Measurements from ENCODE around the gene SDHB. TPM values are rescaled to one million over a fixed set of nuclear protein-coding genes. Genes with fewer than 3 reads are reported as not detected.

Gene SDHB
- total RNA-seq, 1 donor from 2014 or later, result 46.3 TPM

DNA sequence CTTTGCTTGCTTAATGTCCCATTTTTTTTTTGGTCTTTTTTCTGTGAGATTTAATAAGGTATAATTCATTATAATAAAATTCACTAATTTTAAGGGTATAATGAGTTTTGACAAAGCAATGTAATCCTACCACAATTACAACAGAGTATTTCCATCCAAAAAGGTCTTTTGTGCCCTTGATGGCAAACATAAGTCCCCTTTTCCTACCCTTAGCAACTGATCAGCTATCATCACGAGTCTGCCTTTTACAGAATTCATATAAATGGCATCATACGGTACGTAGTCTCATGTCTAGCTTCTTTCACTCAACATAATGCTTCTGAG is 7.5 kb downstream of the SDHB start:
- H3K4me1 Mint-ChIP-seq (ENCODE audit: low read depth), result peaks cover 4% of the 10 kb centered on the region
- peaks cover 10% of the 10 kb centered on the region for H3K36me3 Mint-ChIP-seq (ENCODE audit: insufficient read depth)
- no peak overlapping the region for H3K27ac Mint-ChIP-seq
- no peaks in the 10 kb centered on the region for H3K9me3 Mint-ChIP-seq (ENCODE audit: low read depth)
- no peak overlapping the region for H3K4me3 Mint-ChIP-seq (ENCODE audit: low read depth)
- TF ChIP-seq, protein P1, sequence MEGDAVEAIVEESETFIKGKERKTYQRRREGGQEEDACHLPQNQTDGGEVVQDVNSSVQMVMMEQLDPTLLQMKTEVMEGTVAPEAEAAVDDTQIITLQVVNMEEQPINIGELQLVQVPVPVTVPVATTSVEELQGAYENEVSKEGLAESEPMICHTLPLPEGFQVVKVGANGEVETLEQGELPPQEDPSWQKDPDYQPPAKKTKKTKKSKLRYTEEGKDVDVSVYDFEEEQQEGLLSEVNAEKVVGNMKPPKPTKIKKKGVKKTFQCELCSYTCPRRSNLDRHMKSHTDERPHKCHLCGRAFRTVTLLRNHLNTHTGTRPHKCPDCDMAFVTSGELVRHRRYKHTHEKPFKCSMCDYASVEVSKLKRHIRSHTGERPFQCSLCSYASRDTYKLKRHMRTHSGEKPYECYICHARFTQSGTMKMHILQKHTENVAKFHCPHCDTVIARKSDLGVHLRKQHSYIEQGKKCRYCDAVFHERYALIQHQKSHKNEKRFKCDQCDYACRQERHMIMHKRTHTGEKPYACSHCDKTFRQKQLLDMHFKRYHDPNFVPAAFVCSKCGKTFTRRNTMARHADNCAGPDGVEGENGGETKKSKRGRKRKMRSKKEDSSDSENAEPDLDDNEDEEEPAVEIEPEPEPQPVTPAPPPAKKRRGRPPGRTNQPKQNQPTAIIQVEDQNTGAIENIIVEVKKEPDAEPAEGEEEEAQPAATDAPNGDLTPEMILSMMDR (IDR thresholded peaks at IDR 0.05; ENCODE audit: unreplicated experiment), result no peak
- DNase-seq (ENCODE audit: low spot score, unreplicated experiment), result no peak
- no peaks in the 10 kb centered on the region for H3K27me3 Mint-ChIP-seq

DNA sequence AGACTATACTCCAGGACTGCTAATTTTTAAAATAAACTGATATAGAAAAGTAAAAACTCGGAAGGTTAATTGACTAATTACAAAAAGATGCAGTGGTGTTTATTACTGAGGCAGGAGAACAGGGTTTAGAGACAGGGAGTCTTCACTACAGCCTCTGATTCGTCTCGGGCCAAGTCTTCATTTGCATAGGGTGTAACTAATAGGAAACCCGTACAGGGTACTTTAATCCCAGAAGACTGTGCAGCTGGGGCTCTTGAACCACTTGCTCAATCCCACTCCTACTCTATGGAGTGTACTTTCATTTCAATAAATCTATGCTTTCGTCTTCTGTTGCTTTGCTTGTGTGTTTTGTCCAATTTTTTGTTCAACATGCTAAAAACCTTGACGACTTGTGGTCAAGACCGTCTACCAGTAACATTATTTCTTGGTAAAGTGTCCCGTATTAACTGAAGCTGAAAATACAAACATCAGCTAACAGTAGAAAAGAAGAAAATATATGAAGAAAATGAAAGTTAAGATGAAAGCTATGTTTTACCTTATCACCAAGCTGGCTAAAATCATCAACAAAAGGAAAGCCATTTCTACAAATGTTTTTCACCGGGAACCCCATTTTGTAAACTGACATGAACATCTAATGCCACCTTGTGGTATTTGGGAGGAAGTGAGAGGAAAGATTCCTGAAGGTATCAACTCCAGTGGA is 8.0 kb downstream of the SDHB start:
- H3K9me3 Mint-ChIP-seq (ENCODE audit: low read depth), result no peaks in the 10 kb centered on the region
- no peaks in the 10 kb centered on the region for H3K27me3 Mint-ChIP-seq
- TF ChIP-seq, protein P1 (IDR thresholded peaks at IDR 0.05; ENCODE audit: unreplicated experiment), result peak; percentile 75
- no peak for DNase-seq (ENCODE audit: low spot score, unreplicated experiment)
- H3K4me3 Mint-ChIP-seq (ENCODE audit: low read depth), result no peak overlapping the region
- H3K27ac Mint-ChIP-seq, result peak overlapping the region; percentile 83
- H3K4me1 Mint-ChIP-seq (ENCODE audit: low read depth), result peaks cover 2% of the 10 kb centered on the region
- H3K36me3 Mint-ChIP-seq (ENCODE audit: insufficient read depth), result peaks cover 10% of the 10 kb centered on the region

DNA sequence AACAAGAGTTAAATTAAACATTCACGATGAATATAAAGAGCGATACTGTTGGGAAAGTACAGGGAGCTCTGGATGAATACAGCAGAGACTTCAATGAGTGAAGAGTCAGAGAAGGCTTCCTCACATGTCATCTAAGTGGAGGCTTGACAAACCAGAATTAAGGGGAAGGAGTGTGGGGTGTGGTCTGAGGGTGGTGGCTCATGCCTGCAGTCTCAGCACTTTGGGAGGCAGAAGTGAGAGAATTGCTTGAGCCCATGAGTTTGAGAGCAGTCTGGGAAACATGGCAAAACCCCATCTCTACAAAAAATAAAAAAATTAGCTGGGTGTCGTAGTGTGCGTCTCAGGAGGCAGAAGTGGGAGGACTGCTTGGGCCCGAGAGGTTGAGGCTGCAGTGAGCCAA is 8.7 kb downstream of the SDHB start:
- peaks cover 2% of the 10 kb centered on the region for H3K4me1 Mint-ChIP-seq (ENCODE audit: low read depth)
- DNase-seq (ENCODE audit: low spot score, unreplicated experiment), result no peak
- H3K4me3 Mint-ChIP-seq (ENCODE audit: low read depth), result no peak overlapping the region
- peaks cover 10% of the 10 kb centered on the region for H3K36me3 Mint-ChIP-seq (ENCODE audit: insufficient read depth)
- H3K9me3 Mint-ChIP-seq (ENCODE audit: low read depth), result no peaks in the 10 kb centered on the region
- H3K27ac Mint-ChIP-seq, result peak overlapping the region; percentile 8
- TF ChIP-seq, protein P1 (IDR thresholded peaks at IDR 0.05; ENCODE audit: unreplicated experiment), result no peak
- no peaks in the 10 kb centered on the region for H3K27me3 Mint-ChIP-seq

DNA sequence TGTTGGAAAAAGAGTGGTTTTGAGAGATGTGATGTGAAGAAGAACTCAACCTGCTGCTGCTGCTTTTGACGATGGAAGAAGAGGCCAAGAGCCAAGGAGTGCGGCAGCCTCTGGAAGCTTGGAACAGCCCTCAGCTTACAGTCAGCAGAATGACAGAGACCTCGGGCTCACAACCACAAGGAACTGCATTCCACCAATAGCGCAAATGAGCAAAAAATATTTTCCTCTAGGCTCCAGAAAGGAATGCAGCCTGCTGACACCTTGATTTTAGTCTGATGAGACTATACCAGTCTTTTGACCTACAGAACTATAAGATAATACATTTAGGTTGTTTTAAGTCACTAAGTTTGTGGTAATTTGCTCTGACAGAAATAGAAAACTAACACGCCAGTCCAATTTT is 10.2 kb downstream of the SDHB start:
- no peaks in the 10 kb centered on the region for H3K27me3 Mint-ChIP-seq
- H3K36me3 Mint-ChIP-seq (ENCODE audit: insufficient read depth), result peaks cover 11% of the 10 kb centered on the region
- no peak overlapping the region for H3K4me3 Mint-ChIP-seq (ENCODE audit: low read depth)
- H3K4me1 Mint-ChIP-seq (ENCODE audit: low read depth), result peaks cover 2% of the 10 kb centered on the region
- TF ChIP-seq, protein P1 (IDR thresholded peaks at IDR 0.05; ENCODE audit: unreplicated experiment), result no peak
- H3K9me3 Mint-ChIP-seq (ENCODE audit: low read depth), result no peaks in the 10 kb centered on the region
- no peak for DNase-seq (ENCODE audit: low spot score, unreplicated experiment)
- no peak overlapping the region for H3K27ac Mint-ChIP-seq

DNA sequence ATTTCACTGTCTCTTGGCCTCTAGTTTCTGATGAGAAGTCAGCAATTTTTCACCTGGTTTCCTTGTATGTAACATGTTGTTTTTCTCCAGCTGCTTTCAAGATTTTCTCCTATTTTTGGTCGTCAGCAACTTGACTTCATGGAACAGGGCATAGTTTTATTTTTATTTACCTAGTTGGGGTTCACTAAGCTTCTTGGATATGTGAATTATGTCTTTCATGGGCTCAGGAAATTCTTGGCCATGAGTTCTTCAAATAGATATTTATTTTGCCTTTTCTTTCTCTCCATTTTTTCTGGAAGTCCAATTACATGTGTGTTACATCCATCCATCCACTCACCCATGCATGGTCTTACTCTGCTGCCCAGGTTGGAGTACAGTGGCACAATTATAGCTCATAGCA is 13.7 kb downstream of the SDHB start:
- no peak overlapping the region for H3K4me3 Mint-ChIP-seq (ENCODE audit: low read depth)
- no peaks in the 10 kb centered on the region for H3K9me3 Mint-ChIP-seq (ENCODE audit: low read depth)
- H3K36me3 Mint-ChIP-seq (ENCODE audit: insufficient read depth), result peaks cover 11% of the 10 kb centered on the region
- no peak overlapping the region for H3K27ac Mint-ChIP-seq
- TF ChIP-seq, protein P1 (IDR thresholded peaks at IDR 0.05; ENCODE audit: unreplicated experiment), result no peak
- H3K4me1 Mint-ChIP-seq (ENCODE audit: low read depth), result no peaks in the 10 kb centered on the region
- DNase-seq (ENCODE audit: low spot score, unreplicated experiment), result no peak
- no peaks in the 10 kb centered on the region for H3K27me3 Mint-ChIP-seq
